HEK293T (cell line): ENCODE results near the gene CNTRL.
A peak's percentile ranks its signal among the peaks of the same experiment; 100 is the strongest.

Experiments
- CTCF ChIA-PET: fragments of 350-600 bp; formaldehyde crosslinking; extraction: SDS; loops from one replicate; lab custom pipeline; 2021; ENCODE audit warnings: antibody characterized with exemption, inconsistent platforms; lab: Yijun Ruan, JAX
- POLR2A ChIA-PET: fragments of 350-600 bp; formaldehyde crosslinking; extraction: SDS; loops from one replicate; lab custom pipeline; 2020; ENCODE audit warnings: antibody characterized with exemption, inconsistent platforms; lab: Yijun Ruan, JAX
- DNase-seq: peaks from one replicate; pipeline ENCODE4 v3.0.0; 2012; ENCODE audit warnings: mixed read lengths; ENCODE audit errors: extremely low spot score
- ARNT ChIP-seq: fragments of 450-650 bp; IDR thresholded peaks from 2 replicates; pipeline ENCODE4 v1.6.1; 2017; ENCODE audit warnings: mild to moderate bottlenecking
- BHLHE40 ChIP-seq: fragments of 450-650 bp; IDR thresholded peaks from 2 replicates; pipeline ENCODE4 v1.6.1; 2016; ENCODE audit warnings: mild to moderate bottlenecking, moderate library complexity, borderline replicate concordance
- CTBP1 ChIP-seq: fragments of 450-650 bp; IDR thresholded peaks from 2 replicates; pipeline ENCODE4 v1.6.1; 2016; ENCODE audit warnings: borderline replicate concordance
- ELF4 ChIP-seq: fragments of 450-650 bp; IDR thresholded peaks from 2 replicates; pipeline ENCODE4 v1.6.1; 2017; ENCODE audit warnings: antibody characterized with exemption
- FOXA1 ChIP-seq: fragments of 450-650 bp; IDR thresholded peaks from 2 replicates; pipeline ENCODE4 v1.6.1; 2016; ENCODE audit warnings: mild to moderate bottlenecking
- FOXK2 ChIP-seq: fragments of 450-650 bp; IDR thresholded peaks from 2 replicates; pipeline ENCODE4 v1.6.1; 2016; ENCODE audit warnings: mild to moderate bottlenecking
- FOXM1 ChIP-seq: fragments of 450-650 bp; IDR thresholded peaks from 2 replicates; pipeline ENCODE4 v1.6.1; 2017; ENCODE audit warnings: mild to moderate bottlenecking, borderline replicate concordance
- HDGF ChIP-seq: fragments of 450-650 bp; IDR thresholded peaks from 2 replicates; pipeline ENCODE4 v1.6.1; 2017; ENCODE audit warnings: antibody characterized with exemption, borderline replicate concordance
- L3MBTL2 ChIP-seq: fragments of 450-650 bp; conservative IDR thresholded peaks from 2 replicates; pipeline ENCODE4 v1.6.1; 2016; ENCODE audit warnings: mild to moderate bottlenecking
- LEF1 ChIP-seq: fragments of 450-650 bp; IDR thresholded peaks from 2 replicates; pipeline ENCODE4 v1.6.1; 2017; ENCODE audit warnings: mild to moderate bottlenecking, borderline replicate concordance
- NFRKB ChIP-seq: fragments of 450-650 bp; IDR thresholded peaks from 2 replicates; pipeline ENCODE4 v1.6.1; 2016; ENCODE audit warnings: mild to moderate bottlenecking, moderate library complexity
- PKNOX1 ChIP-seq: fragments of 450-650 bp; IDR thresholded peaks from 2 replicates; pipeline ENCODE4 v1.6.1; 2016
- SP1 ChIP-seq: fragments of 450-650 bp; IDR thresholded peaks from 2 replicates; pipeline ENCODE4 v1.6.1; 2017
- SUZ12 ChIP-seq: fragments of 450-650 bp; IDR thresholded peaks from 2 replicates; pipeline ENCODE4 v1.6.1; 2016; ENCODE audit warnings: mild to moderate bottlenecking
- TARDBP ChIP-seq: fragments of 450-650 bp; IDR thresholded peaks from 2 replicates; pipeline ENCODE4 v1.6.1; 2016
- ZNF384 ChIP-seq: fragments of 450-650 bp; IDR thresholded peaks from 2 replicates; pipeline ENCODE4 v1.6.1; 2016

Gene CNTRL

GRCh38 chr9:121220996-121221663 is 146.4 kb downstream of the CNTRL start:
- TF ChIP-seq ELF4: no peak
- no peak for TF ChIP-seq FOXK2
- TF ChIP-seq NFRKB: no peak
- no peak for TF ChIP-seq L3MBTL2
- TF ChIP-seq SUZ12: no peak
- ChIA-PET CTCF (no interaction called here), POLR2A (no interaction called here)
- no peak for DNase-seq

GRCh38 chr9:121221664-121222055 is 146.9 kb downstream of the CNTRL start:
- DNase-seq: no peak
- CTCF ChIA-PET: no interaction called here
- TF ChIP-seq HDGF: no peak
- no peak for TF ChIP-seq TARDBP
- TF ChIP-seq L3MBTL2: no peak
- POLR2A ChIA-PET: no interaction called here

DNA sequence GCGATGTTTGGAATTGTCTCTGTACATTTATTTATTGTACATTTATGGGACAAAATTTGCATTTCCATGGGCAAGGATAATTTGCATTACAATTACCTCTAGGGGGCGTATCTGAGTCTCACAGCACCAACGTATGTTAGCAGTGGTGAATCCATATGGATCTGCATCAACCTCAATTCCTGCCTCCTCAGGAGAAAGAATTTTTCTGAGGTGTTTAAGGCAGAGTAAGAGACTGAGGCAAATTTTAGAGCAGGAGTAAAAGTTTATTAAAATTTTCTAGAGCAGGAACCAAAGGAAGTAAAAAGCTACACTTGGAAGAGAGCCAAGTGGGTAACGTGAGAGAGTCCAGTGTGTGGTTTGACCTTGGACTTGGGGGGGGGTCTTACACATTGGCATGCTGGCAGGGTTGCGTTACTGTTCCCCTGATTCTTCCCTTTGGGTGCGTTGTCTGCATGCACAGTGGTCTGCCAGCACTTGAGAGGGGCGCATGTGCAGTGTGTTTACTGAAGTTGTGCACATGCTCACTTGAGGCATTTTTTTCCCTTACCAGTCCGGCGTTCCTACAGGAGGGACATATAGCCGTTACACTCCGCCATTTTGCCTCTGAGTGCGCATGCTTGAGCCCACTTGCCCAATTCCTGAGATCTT is 147.9 kb downstream of the CNTRL start:
- CTCF ChIA-PET: interaction anchor here (1.2 kb wide), 1 partner anchor 11 kb away, joined by 4 read pairs; no protein-coding TSS in a partner anchor
- TF ChIP-seq SUZ12: no peak
- no peak for TF ChIP-seq FOXA1
- TF ChIP-seq FOXK2: no peak
- no peak for TF ChIP-seq L3MBTL2
- no peak for TF ChIP-seq CTBP1
- POLR2A ChIA-PET: no interaction called here
- peak; percentile 49 for DNase-seq

DNA sequence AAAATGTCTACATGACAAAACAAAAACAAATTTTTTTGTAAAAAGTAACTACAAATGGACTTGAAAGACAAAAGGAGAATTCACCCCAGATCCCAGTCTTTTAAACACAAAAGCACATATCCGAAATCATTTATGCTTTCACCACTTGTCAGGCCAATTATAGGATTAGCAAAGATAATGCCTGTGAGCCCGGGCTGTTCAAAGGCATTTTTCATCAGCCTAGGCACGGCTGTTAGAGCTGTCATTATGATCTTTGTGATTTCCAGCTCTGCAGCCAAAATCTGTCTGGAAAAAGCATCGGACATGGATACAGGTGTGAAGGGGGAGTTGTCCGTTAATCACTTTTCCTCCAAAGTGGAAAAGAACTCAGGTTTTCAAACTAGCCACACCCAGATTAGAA is 150.5 kb downstream of the CNTRL start:
- CTCF ChIA-PET: interaction anchor here (0.6 kb wide), 1 partner anchor 43 kb away, joined by 3 read pairs; the partner anchor contains the start of gene GSN
- DNase-seq: no peak
- POLR2A ChIA-PET: no interaction called here
- TF ChIP-seq BHLHE40 (no peak), ELF4 (no peak), HDGF (no peak), TARDBP (no peak), LEF1 (no peak), CTBP1 (no peak), FOXA1 (no peak), FOXM1 (no peak), ZNF384 (no peak), SP1 (no peak), FOXK2 (no peak), ARNT (no peak), L3MBTL2 (no peak), PKNOX1 (no peak; the same call in 1 of the 2 replicates), NFRKB (no peak)

DNA sequence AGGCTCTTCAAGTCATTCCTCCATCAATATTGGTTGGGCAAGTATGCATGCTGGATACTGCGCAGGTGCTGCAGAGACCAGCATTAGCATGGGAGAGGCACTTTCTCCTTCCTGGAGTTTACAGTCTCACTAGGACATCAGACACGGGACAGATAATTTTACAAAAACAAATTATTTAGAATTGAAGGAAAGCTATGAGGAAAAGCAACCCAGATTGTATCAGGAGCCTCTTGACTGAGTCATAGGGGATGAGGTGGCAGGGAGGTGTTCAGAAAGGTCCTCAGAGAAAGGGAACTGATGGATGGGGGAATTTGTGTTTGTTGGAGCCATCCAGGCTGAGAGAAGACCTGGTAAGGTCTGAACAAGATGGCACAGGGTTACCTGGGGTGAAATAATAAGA is 151.4 kb downstream of the CNTRL start:
- DNase-seq: no peak
- CTCF ChIA-PET: interaction anchor here (1.4 kb wide), 1 partner anchor 60 kb away, joined by 3 read pairs; no protein-coding TSS in a partner anchor
- POLR2A ChIA-PET: interaction anchor here (0.9 to 1.1 kb wide), 2 partner anchors 9 to 25 kb away, joined by 3 to 5 read pairs; partner anchors contain the start of gene RAB14
- TF ChIP-seq ELF4 (no peak), TARDBP (no peak), SP1 (no peak), LEF1 (no peak), FOXK2 (no peak), ARNT (no peak), L3MBTL2 (no peak), NFRKB (no peak), FOXM1 (no peak), SUZ12 (no peak)
